OCI-LY7 (cell line): ENCODE measurements around the gene EBP.

Source experiments
- CTCF ChIP-seq: fragments of 200-600 bp; sonication (generic); conservative IDR thresholded peaks from 2 replicates; pipeline ENCODE4 v1.5.1; 2014; ENCODE audit warnings: mild to moderate bottlenecking, antibody characterized with exemption, low read length, moderate library complexity, mixed read lengths
- EZH2phosphoT487 ChIP-seq: fragments of 200-600 bp; sonication (generic); IDR thresholded peaks from 2 replicates; pipeline ENCODE4 v1.6.1; 2018; ENCODE audit warnings: low read depth, borderline replicate concordance, mild to moderate bottlenecking, mixed run types, antibody characterized with exemption, low read length, moderate library complexity, mixed read lengths

DNA sequence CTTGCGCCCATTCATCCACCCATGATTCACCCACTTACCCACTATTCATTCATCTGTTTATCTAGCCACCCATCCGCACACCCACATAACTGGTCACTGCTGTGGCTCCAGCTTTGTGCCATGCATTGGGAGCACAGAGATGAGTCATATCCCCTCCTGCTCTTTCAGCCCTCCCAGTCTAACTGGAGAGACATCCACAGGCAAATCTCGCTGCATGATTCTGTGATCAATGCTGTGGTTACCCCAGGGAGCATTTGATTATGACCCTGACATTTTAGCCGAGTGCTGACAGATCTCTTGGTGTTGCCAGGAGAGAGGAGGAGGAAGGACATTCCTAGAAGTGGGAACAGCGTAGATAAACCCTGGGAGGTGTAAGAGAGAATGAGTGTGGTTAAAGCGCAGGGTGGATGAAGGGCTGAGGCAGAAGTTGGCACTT, 23.2 kb upstream of the EBP start:
- TF ChIP-seq CTCF (no peak), EZH2phosphoT487 (no peak)
